DOHH2 (cell line): ENCODE results near the gene AFP.

Experiments used
- H3F3A ChIP-seq: fragments of 200-600 bp; sonication (generic), shearing (Covaris generic); 2 replicates; pipeline ENCODE4 v1.6.0; 2016; ENCODE audit warnings: antibody characterized with exemption, mild to moderate bottlenecking; ENCODE audit not compliant: control insufficient read depth, insufficient read depth
- H3K27ac ChIP-seq: fragments of 200-600 bp; sonication (generic); 2 replicates; pipeline ENCODE4 v1.5.1; 2014; ENCODE audit warnings: low read depth, mild to moderate bottlenecking, low read length, moderate library complexity
- H3K27me3 ChIP-seq: fragments of 200-600 bp; sonication (generic); 2 replicates; pipeline ENCODE4 v1.6.1; 2014; ENCODE audit warnings: mild to moderate bottlenecking, low read length, mixed read lengths; ENCODE audit not compliant: control insufficient read depth
- H3K36me3 ChIP-seq: fragments of 200-600 bp; sonication (generic); 2 replicates; pipeline ENCODE4 v1.6.1; 2014; ENCODE audit warnings: mild to moderate bottlenecking, low read length, moderate library complexity, mixed read lengths; ENCODE audit not compliant: control insufficient read depth
- H3K4me1 ChIP-seq: fragments of 200-600 bp; sonication (generic); 2 replicates; pipeline ENCODE4 v1.6.1; 2014; ENCODE audit warnings: mild to moderate bottlenecking, low read length, mixed read lengths; ENCODE audit not compliant: control insufficient read depth
- H3K4me2 ChIP-seq: fragments of 200-600 bp; sonication (generic); 2 replicates; pipeline ENCODE4 v1.6.0; 2014; ENCODE audit warnings: mild to moderate bottlenecking, low read length, moderate library complexity
- H3K4me3 ChIP-seq: fragments of 200-600 bp; sonication (generic); 2 replicates; pipeline ENCODE4 v1.5.1; 2014; ENCODE audit warnings: mild to moderate bottlenecking, low read length, mixed read lengths
- H3K79me2 ChIP-seq: fragments of 200-600 bp; sonication (generic); 2 replicates; pipeline ENCODE4 v1.6.1; 2014; ENCODE audit warnings: mild to moderate bottlenecking, low read length, mixed read lengths; ENCODE audit not compliant: control insufficient read depth
- H3K9me2 ChIP-seq: fragments of 200-600 bp; sonication (generic); replicated peaks from 2 replicates; pipeline ENCODE4 v1.6.1; 2014; ENCODE audit warnings: mild to moderate bottlenecking, low read length, mixed read lengths; ENCODE audit not compliant: control insufficient read depth
- H3K9me3 ChIP-seq: fragments of 200-600 bp; sonication (generic); 2 replicates; pipeline ENCODE4 v1.6.1; 2014; ENCODE audit warnings: antibody characterized with exemption, low read length, mixed read lengths; ENCODE audit not compliant: control insufficient read depth, insufficient read depth
- H4K20me1 ChIP-seq: fragments of 200-600 bp; sonication (generic); 2 replicates; pipeline ENCODE4 v1.6.0; 2014; ENCODE audit warnings: low read depth, mild to moderate bottlenecking, antibody characterized with exemption, low read length, moderate library complexity; ENCODE audit not compliant: control insufficient read depth, insufficient read depth
- CTCF ChIP-seq: fragments of 200-600 bp; sonication (generic); IDR thresholded peaks from one replicate; pipeline ENCODE4 v1.5.1; 2014; ENCODE audit warnings: antibody characterized with exemption, mild to moderate bottlenecking, low read depth, low read length; ENCODE audit not compliant: poor library complexity, severe bottlenecking
- EZH2phosphoT487 ChIP-seq: fragments of 200-600 bp; sonication (generic); IDR thresholded peaks from 2 replicates; pipeline ENCODE4 v1.6.1; 2017; ENCODE audit warnings: borderline replicate concordance, mild to moderate bottlenecking, antibody characterized with exemption, low read length, moderate library complexity, mixed read lengths

AFP gene

DNA sequence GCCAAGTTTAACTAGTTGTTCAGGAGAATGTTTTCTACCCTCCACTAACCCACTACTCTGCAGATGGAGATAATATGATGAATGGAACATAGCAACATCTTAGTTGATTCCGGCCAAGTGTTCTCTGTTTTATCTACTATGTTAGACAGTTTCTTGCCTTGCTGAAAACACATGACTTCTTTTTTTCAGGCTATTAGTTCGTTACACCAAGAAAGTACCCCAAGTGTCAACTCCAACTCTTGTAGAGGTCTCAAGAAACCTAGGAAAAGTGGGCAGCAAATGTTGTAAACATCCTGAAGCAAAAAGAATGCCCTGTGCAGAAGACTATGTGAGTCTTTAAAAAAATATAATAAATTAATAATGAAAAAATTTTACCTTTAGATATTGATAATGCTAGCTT is 18.7 kb upstream of the AFP start:
- no peak for TF ChIP-seq CTCF
- TF ChIP-seq EZH2phosphoT487 = no peak
- Histone ChIP-seq H3K4me2 (no peak overlapping the region), H3K4me3 (no peak overlapping the region), H3F3A (no peaks in the 10 kb centered on the region), H3K4me1 (no peaks in the 10 kb centered on the region), H3K36me3 (no peaks in the 10 kb centered on the region), H3K27ac (no peak overlapping the region), H3K9me2 (no peaks in the 10 kb centered on the region), H3K27me3 (no peaks in the 10 kb centered on the region), H3K9me3 (no peaks in the 10 kb centered on the region), H3K79me2 (no peaks in the 10 kb centered on the region), H4K20me1 (no peaks in the 10 kb centered on the region)

DNA sequence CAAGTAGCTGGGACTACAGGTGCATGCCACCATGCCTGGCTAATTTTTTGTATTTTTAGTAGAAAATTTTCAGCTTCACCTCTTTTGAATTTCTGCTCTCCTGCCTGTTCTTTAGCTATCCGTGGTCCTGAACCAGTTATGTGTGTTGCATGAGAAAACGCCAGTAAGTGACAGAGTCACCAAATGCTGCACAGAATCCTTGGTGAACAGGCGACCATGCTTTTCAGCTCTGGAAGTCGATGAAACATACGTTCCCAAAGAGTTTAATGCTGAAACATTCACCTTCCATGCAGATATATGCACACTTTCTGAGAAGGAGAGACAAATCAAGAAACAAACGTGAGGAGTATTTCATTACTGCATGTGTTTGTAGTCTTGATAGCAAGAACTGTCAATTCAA is 18.0 kb upstream of the AFP start:
- H3K79me2 ChIP-seq = no peaks in the 10 kb centered on the region
- H3F3A ChIP-seq = no peaks in the 10 kb centered on the region
- H3K4me2 ChIP-seq = no peak overlapping the region
- H3K36me3 ChIP-seq = no peaks in the 10 kb centered on the region
- H3K27ac ChIP-seq = no peak overlapping the region
- H3K9me3 ChIP-seq = no peaks in the 10 kb centered on the region
- TF ChIP-seq CTCF (no peak), EZH2phosphoT487 (no peak)
- no peaks in the 10 kb centered on the region for H3K4me1 ChIP-seq
- H3K9me2 ChIP-seq = no peaks in the 10 kb centered on the region
- no peaks in the 10 kb centered on the region for H3K27me3 ChIP-seq
- no peaks in the 10 kb centered on the region for H4K20me1 ChIP-seq
- no peak overlapping the region for H3K4me3 ChIP-seq

- Histone ChIP-seq H3K9me2 (no peaks in the 10 kb centered on the region), H3K4me1 (no peaks in the 10 kb centered on the region), H3K9me3 (no peaks in the 10 kb centered on the region), H3K4me3 (no peak overlapping the region), H3K4me2 (no peak overlapping the region), H3K79me2 (no peaks in the 10 kb centered on the region), H4K20me1 (no peaks in the 10 kb centered on the region), H3K27ac (no peak overlapping the region), H3K27me3 (no peaks in the 10 kb centered on the region), H3F3A (no peaks in the 10 kb centered on the region), H3K36me3 (no peaks in the 10 kb centered on the region)
- TF ChIP-seq EZH2phosphoT487 = no peak
- no peak for TF ChIP-seq CTCF
These were observed 17.3 kb upstream of the AFP start for GRCh38 chr4:73418677-73419076.
